ENCODE data around the gene OR11H7. TPM values are rescaled to one million over a fixed set of nuclear protein-coding genes. Genes with fewer than 3 reads are reported as not detected.
A peak's percentile ranks its signal among the peaks of the same experiment; 100 is the strongest.

Gene OR11H7
- total and polyA plus RNA-seq, 9 of the 15 experiments (the other 6 are each of a cell fraction or from before 2014, with no cell fraction given) = not detected

- intact Hi-C loops (cut with micrococcal nuclease) = no loop called here
- no peak for ATAC-seq
- H3K79me2 ChIP-seq (ENCODE audit: control insufficient read depth, insufficient read depth, low read length) = no peaks in the 10 kb centered on the region
- no peak overlapping the region for H2AFZ ChIP-seq (ENCODE audit: low read depth, low read length)
- DNase-seq (ENCODE audit: extremely low read depth in 1 of 4, low spot score in 3 of 4) = no peak
- H3K27ac ChIP-seq (ENCODE audit: extremely low read depth, low read depth, low read length) = no peak overlapping the region
- H3K4me1 ChIP-seq (replicated peaks in 1 of 2; ENCODE audit: control insufficient read depth in 2 of 2, insufficient read depth in 2 of 2, low read length in 2 of 2) = peaks cover 7 to 39% of the 10 kb centered on the region in 2 experiments
- H3K27me3 ChIP-seq (ENCODE audit: control insufficient read depth in 2 of 2, insufficient read depth in 2 of 2, low read length in 2 of 2) = no peaks in the 10 kb centered on the region
- H3K4me3 ChIP-seq = no peak overlapping the region
- no TSS peak for BruUV-seq (replicated peaks)
- H3K36me3 ChIP-seq (ENCODE audit: control insufficient read depth, insufficient read depth, low read length) = no peaks in the 10 kb centered on the region
- H4K20me1 ChIP-seq (replicated peaks; ENCODE audit: control insufficient read depth, insufficient read depth, low read length) = no peaks in the 10 kb centered on the region
- CTCF ChIA-PET (ENCODE audit: low intra/inter-chr PET ratio) = no interaction called here
- H3K9me1 ChIP-seq (ENCODE audit: control insufficient read depth, insufficient read depth, low read length) = no peaks in the 10 kb centered on the region
- POLR2A ChIA-PET = no interaction called here
- 64% methylated on average over 2 of the region's 2 CpGs for WGBS (ENCODE audit: insufficient coverage, low coverage, missing lambda C conversion rate)
- TF ChIP-seq ZNF121 (CRISPR knock-in tag; conservative IDR thresholded peaks at IDR 0.05) (peak; percentile 64; the same call in 1 of the 2 replicates), EGR1 (conservative IDR thresholded peaks at IDR 0.05) (no peak)
- H3K9ac ChIP-seq (ENCODE audit: insufficient read depth in 1 of 2, low read depth in 2 of 2, low read length in 2 of 2) = no peak overlapping the region
- in situ Hi-C loops (cut with MboI) = no loop called here
- peaks cover 6% of the 10 kb centered on the region for H3K9me3 ChIP-seq (replicated peaks; ENCODE audit: control insufficient read depth, insufficient read depth, low read depth, low read length)
- FAIRE-seq = no peak
- H3K4me2 ChIP-seq (ENCODE audit: insufficient read depth, low read length) = no peak overlapping the region
These were observed 48.3 kb upstream of the OR11H7 start for GRCh38 chr14:20180486-20180885.

- ATAC-seq (peak; percentile 49), FAIRE-seq (no peak), DNase-seq (ENCODE audit: extremely low read depth in 1 of 4, low spot score in 3 of 4) (no peak)
- no TSS peak for BruUV-seq (replicated peaks)
- Histone ChIP-seq H3K4me1 (replicated peaks in 1 of 2; ENCODE audit: control insufficient read depth in 2 of 2, insufficient read depth in 2 of 2, low read length in 2 of 2) (peaks cover 0 to 15% of the 10 kb centered on the region in 2 experiments; a peak in 4 of 5 replicates), H3K27ac (ENCODE audit: extremely low read depth, low read depth, low read length) (peak overlapping the region; percentile 39; the same call in 1 of the 3 replicates), H4K20me1 (replicated peaks; ENCODE audit: control insufficient read depth, insufficient read depth, low read length) (no peaks in the 10 kb centered on the region), H3K9me1 (ENCODE audit: control insufficient read depth, insufficient read depth, low read length) (no peaks in the 10 kb centered on the region), H3K4me2 (ENCODE audit: insufficient read depth, low read length) (no peak overlapping the region), H3K4me3 (no peak overlapping the region), H3K79me2 (ENCODE audit: control insufficient read depth, insufficient read depth, low read length) (no peaks in the 10 kb centered on the region), H3K9me3 (replicated peaks; ENCODE audit: control insufficient read depth, insufficient read depth, low read depth, low read length) (no peaks in the 10 kb centered on the region), H2AFZ (ENCODE audit: low read depth, low read length) (peak overlapping the region; percentile 80), H3K9ac (ENCODE audit: insufficient read depth in 1 of 2, low read depth in 2 of 2, low read length in 2 of 2) (no peak overlapping the region), H3K27me3 (ENCODE audit: control insufficient read depth in 2 of 2, insufficient read depth in 2 of 2, low read length in 2 of 2) (no peaks in the 10 kb centered on the region), H3K36me3 (ENCODE audit: control insufficient read depth, insufficient read depth, low read length) (no peaks in the 10 kb centered on the region)
- in situ Hi-C loops (cut with MboI) = no loop called here
- ChIA-PET CTCF (ENCODE audit: low intra/inter-chr PET ratio) (no interaction called here), POLR2A (no interaction called here)
- 66% methylated on average over 5 of the region's 5 CpGs for WGBS (ENCODE audit: insufficient coverage, low coverage, missing lambda C conversion rate)
- intact Hi-C loops (cut with micrococcal nuclease) = no loop called here
- TF ChIP-seq ZNF695 (CRISPR knock-in tag; IDR thresholded peaks at IDR 0.05) (no peak), YY1 (IDR thresholded peaks at IDR 0.05; ENCODE audit: borderline replicate concordance in 1 of 3, control insufficient read depth in 1 of 3, extremely low read depth in 1 of 3, insufficient read depth in 3 of 3, insufficient read length in 1 of 3, insufficient replicate concordance in 2 of 3, low read depth in 1 of 3, low read length in 2 of 3) (no peak), PURB (CRISPR knock-in tag; IDR thresholded peaks at IDR 0.05; ENCODE audit: low read depth) (no peak), THRB (CRISPR knock-in tag; conservative IDR thresholded peaks at IDR 0.05) (no peak), HMBOX1 (IDR thresholded peaks at IDR 0.05) (no peak), HES1 (IDR thresholded peaks at IDR 0.05; ENCODE audit: low read depth) (no peak), FUS (optimal IDR thresholded peaks at IDR 0.05; ENCODE audit: low read depth, low read length) (no peak), ZNF354B (CRISPR knock-in tag; IDR thresholded peaks at IDR 0.05) (no peak), CEBPG (CRISPR knock-in tag; IDR thresholded peaks at IDR 0.05) (no peak), CEBPG (tag; conservative IDR thresholded peaks at IDR 0.05 in 1 of 2, IDR thresholded peaks at IDR 0.05 in 1 of 2) (no peak), WHSC1 (IDR thresholded peaks at IDR 0.05; ENCODE audit: low read length) (no peak), MAX (CRISPR knock-in tag; IDR thresholded peaks at IDR 0.05) (no peak)
These were observed 44.6 kb upstream of the OR11H7 start for GRCh38 chr14:20184181-20184580.
